NCI-H1417 (cell line): ENCODE data around the gene LFNG.

ENCODE experiments used
- DNase-seq, 3 experiments: peaks; one replicate each; lab custom pipeline; 2025; lab: John Stamatoyannopoulos, UW

LFNG gene

GRCh38 chr7:2517026-2517425 is 2.5 kb upstream of the LFNG start:
- DNase-seq: no peak

- DNase-seq: peak in 2 of 3 experiments; percentile 23
Measured at GRCh38 chr7:2517678-2518507, 1.7 kb upstream of the LFNG start.

GRCh38 chr7:2518737-2519118 is 846 bp upstream of the LFNG start:
- no peak for DNase-seq

- peak in 2 of 3 experiments; percentile 63 to 67 for DNase-seq
Measured at GRCh38 chr7:2520131-2520760, 672 bp downstream of the LFNG start.

- peak in 2 of 3 experiments; percentile 27 to 60 for DNase-seq
Measured at GRCh38 chr7:2520761-2521290, 1.3 kb downstream of the LFNG start.

- peak in 1 of 3 experiments; percentile 39 for DNase-seq
Measured at GRCh38 chr7:2521341-2521745, 1.8 kb downstream of the LFNG start.

- DNase-seq: peak in 2 of 3 experiments; percentile 40 to 42
Measured at GRCh38 chr7:2521952-2522591, 2.5 kb downstream of the LFNG start.

GRCh38 chr7:2522780-2523433 is 3.3 kb downstream of the LFNG start:
- peak; percentile 17 to 85 (median 69) for DNase-seq

GRCh38 chr7:2523461-2523936 is 3.9 kb downstream of the LFNG start:
- peak; percentile 57 to 95 (median 95) for DNase-seq

- peak; percentile 94 to 99 (median 98) for DNase-seq
Measured at GRCh38 chr7:2523941-2524807, 4.6 kb downstream of the LFNG start.

GRCh38 chr7:2524808-2525657 is 5.5 kb downstream of the LFNG start:
- DNase-seq: peak; percentile 44 to 76 (median 67)

- DNase-seq: peak; percentile 72 to 93 (median 88)
Measured at GRCh38 chr7:2525658-2526630, 6.4 kb downstream of the LFNG start.

- peak in 1 of 3 experiments; percentile 43 for DNase-seq
Measured at GRCh38 chr7:2526659-2527504, 7.3 kb downstream of the LFNG start.

- peak; percentile 40 to 95 (median 90) for DNase-seq
Measured at GRCh38 chr7:2527505-2528467, 8.2 kb downstream of the LFNG start.

- no peak for DNase-seq
Measured at GRCh38 chr7:2528481-2529095, 9.0 kb downstream of the LFNG start.
